ENCODE data around the gene HIPK2. TPM values are rescaled to one million over a fixed set of nuclear protein-coding genes. Genes with fewer than 3 reads are reported as not detected.
"Not testable (repeated sequence)": the region's sequence is repeated elsewhere in the genome, so short reads cannot be mapped to it uniquely, and the experiment has no call there.

Gene HIPK2
- polyA plus RNA-seq, 4 donors, result 88.4 to 98.6 (median 97.0) TPM

DNA sequence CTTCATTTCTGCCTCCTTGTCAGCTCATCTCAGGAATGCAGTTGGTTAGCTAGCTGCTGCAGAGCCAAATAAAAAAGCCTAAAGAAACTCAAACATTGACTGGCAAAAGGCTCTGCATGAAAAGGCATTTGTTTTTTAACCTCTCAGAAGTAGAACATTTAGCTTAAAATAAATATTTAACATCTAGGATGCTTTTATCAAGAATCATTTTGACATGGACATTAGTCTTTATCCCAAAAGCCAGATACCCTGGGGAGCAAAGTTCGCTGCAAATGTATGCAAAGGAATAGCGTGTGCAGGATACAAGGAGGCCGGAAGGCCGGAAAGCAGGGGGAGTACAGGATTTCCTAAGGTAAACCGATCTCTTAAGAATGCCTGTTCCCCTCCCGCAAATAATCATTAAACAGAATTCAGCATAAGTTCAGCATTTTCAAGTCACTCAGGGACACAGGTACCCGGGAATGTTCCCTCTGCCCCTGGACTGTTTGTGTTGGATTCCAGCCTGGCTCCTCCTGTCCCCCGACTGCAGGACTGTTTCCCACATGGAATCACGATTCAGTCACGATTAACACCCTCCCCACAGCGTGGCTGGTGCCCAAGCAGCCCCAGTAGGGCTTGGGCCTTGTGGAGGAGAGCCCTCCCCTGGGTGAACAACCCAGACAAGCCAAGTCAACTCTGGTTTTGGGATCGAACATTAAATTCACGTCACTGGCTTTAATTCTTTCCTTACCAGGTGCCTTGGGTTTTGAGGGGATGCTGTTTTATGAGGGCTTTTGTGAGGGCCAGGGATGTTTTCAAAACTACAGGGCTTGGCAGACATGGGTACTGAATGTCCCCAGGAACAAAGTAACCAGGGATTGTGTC lies 97.8 kb downstream of the HIPK2 start:
- peak in 1 of 4 donors; percentile 33 for DNase-seq (ENCODE audit: low read depth in 4 of 4, low spot score in 3 of 4)

DNA sequence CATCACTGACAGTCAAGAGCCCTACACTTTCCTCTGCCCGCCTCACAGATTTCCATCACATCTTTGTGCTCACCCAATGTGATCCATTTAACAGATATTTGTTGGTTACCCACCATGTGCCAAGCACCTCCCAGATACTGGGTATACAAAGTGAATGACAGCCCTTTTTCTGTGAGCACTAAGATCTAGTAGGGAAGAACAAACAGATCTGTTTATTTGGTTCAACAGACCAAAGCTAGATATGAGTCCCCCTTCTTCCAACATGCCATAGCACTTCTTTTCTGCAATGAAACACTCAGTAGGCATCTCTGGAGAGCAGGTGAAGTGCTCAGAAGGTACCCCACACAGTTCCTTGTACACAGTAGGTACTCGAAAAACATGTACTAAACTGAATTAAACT lies 101.4 kb downstream of the HIPK2 start:
- no peak for DNase-seq (ENCODE audit: low read depth in 4 of 4, low spot score in 3 of 4)

DNA sequence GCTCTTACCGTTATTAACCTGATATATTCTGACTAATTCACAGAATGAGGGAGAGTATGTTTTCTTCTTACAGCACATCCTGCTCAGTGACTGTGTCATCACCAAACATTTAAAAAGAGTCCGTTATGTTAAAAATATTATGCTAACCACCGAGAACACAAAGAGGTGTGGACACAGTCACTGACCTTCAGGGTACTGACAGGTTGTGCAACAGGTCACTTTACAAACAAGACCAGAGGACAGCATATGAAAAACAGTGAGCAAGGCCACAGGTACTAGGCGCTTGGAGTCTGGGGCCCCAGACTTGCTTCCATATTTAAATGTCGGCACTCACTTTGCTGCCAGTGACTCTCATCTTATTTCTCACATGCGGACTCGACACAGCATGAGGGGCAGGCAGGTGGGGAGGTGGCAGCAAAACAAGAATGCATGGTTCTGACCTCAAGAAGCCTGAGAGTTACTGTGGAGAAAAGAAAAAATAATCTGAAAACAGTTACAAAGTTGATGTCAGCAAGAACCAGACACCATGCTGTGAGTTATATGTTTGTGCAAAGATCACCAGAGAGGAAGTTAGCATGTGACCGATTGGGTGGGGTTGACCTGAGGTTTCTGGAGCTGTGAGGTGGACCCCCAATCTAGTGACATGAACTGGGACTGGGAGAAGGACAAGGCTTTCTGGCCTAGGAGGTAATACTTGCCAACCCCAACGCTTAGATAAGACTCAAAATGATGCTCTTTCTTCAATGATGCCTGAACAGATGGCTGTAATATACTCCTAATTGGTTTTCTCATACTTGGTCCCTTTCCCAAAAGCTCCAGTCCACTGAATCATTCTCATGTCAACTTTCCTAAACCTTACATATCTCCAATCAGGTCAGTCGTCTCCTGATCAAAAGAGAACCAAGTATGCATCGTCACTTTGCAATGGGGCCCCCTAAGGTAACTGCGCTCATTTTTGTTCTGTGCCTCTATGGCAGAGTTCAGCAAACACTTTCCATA lies 102.4 kb downstream of the HIPK2 start:
- no peak for DNase-seq (ENCODE audit: low read depth in 4 of 4, low spot score in 3 of 4)

DNA sequence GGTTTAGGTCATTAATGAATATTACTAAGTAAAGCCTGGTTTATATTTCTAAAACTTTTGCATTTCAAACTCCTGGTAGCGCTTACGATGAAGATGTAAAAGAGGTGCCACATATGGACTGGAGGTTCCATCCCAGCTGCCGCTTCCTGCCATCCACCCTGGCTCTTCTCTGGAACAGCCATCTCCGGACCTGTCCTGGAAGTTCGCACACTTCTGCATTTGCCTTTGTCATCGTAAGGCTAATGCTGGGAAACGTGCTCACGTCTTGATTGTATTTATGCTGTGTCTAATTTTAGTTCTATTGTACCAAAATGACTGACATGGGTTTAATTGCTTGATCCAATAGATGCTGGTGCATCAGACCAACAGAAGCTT lies 103.1 kb downstream of the HIPK2 start:
- DNase-seq (ENCODE audit: low read depth in 4 of 4, low spot score in 3 of 4), result no peak

DNA sequence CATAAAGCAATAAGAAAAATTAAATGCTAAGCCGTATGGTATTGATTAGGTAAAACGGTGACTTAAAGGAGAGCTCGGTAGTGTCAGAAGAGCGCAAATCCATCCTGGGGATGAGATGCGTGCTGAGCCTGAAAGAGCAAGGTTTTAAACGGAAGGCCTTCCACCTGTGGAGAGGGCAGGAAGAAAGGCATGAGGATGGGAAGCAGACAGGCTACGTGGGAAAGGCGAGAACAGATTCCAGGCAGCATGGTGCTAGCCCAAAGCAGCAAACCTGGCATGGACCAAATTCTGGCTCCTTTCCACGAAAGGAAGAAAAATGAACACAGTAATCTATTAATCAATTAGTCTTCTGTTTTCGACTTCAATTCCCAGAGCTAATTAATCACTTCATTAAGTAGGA lies 103.5 kb downstream of the HIPK2 start:
- no peak for DNase-seq (ENCODE audit: low read depth in 4 of 4, low spot score in 3 of 4)

DNA sequence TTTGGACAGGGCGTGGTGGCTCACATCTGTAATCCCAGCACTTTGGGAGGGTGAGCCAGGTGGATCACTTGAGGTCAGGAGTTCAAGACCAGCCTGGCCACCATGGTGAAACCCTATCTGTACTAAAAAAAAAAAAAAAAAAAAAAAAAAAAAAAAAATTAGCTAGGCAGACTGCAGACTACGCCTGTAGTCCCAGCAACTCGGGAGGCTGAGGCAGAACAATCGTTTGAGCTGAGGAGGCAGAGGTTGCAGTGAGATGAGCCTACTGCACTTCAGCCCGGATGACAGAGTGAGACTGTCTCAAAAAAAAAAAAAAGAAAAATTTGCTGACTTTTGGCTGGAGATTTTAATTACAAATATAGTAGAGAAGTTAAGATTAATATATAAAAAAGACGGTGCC lies 104.0 kb downstream of the HIPK2 start:
- DNase-seq (ENCODE audit: low read depth in 4 of 4, low spot score in 3 of 4), result no peak

DNA sequence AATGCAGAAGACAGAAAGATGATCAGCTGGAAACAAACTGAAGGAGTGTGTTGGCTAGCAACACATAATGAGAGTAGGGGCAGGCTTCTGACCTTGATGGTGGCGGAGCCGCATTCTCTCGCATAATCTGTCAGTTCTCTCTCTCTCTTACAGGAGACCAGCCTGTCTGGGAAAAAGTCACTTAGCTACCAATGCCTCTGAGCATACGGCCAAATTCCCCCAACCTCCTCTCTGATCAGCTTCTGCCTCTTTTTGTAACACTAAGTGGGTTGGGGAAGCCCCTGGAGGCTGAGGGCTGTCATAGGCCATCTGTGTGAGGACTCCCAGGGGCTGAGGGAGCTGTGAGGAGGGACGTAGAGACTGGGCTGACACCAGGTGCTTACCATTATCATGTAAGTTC lies 104.6 kb downstream of the HIPK2 start:
- DNase-seq (ENCODE audit: low read depth in 4 of 4, low spot score in 3 of 4), result no peak

DNA sequence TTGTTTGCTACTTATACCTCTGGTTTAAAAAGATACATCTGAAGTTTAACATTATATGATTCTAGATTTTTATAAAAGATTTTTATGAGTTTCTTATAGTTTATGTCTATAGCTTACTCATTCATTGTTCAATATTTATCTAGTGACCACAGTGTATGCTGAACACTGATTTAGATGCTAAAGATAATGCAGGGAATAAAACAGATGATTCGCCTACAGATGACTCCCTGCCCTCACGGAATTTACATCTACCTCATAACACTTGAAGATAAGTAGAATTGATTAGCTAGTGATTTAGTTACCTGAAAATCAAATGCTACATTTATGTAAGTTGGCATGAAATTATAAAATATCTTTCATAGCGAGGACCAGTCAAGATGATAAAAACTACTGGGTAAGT lies 105.8 kb downstream of the HIPK2 start:
- DNase-seq (ENCODE audit: low read depth in 4 of 4, low spot score in 3 of 4), result no peak

DNA sequence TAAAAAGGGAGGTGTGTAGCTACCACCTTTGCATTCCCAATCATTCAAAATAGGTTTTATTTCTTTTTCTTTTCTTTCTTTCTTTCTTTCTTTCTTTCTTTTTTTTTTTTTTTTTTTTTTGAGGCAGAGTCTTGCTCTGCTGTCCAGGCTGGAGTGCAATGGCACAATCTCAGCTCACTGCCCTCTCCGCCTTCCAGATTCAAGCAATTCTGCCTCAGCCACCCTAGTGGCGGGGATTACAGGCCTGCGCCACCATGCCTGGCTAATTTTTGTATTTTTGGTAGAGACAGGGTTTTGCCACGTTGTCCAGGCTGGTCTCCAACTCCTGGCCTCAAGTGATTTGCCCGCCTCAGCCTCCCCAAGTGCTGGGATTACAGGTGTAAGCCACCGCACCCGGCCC lies 107.1 kb downstream of the HIPK2 start:
- not testable (repeated sequence) for DNase-seq (ENCODE audit: low read depth in 4 of 4, low spot score in 3 of 4)

DNA sequence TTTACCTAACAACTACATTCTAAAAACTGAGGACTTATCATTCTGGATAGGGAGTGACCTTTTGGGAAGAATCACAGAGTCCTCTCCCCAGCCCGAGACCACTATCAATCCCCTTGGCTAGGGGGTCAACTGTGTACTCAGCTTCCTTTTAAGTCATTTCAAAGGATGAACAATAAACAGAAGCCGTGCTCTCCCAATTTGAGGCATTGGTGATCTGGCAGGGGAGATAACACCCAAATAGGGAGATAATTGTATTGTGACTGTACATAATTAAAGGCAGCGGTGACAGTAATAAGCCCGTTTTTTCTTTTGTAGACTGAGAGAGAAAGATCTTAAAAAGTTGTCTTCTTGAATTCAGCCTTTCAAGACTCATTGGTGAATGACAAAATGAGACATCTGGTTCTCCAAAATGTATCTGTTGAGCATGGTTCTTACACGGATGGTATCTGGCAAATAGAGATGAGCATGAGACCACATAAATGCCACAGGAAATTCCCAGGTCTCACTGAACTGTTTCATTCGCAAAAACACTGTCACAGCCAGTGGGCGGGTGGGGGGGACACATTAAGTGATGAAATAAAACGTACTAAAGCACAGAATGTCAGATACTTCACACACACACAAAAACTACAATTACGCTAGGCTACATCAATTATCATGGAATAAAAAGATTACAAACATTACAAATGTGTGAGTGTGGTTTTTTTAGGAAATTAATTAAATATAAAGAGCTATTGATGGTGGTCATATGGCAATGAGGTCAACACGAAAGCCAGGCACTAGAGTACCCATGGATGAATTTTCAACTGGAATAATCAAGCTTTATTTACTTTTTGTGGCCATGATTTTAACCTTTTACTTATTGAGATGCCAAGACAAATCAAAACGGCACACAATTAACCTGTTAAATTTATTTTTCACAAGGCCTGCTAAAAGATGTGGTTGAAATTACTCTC lies 108.4 kb downstream of the HIPK2 start:
- no peak for DNase-seq (ENCODE audit: low read depth in 4 of 4, low spot score in 3 of 4)

DNA sequence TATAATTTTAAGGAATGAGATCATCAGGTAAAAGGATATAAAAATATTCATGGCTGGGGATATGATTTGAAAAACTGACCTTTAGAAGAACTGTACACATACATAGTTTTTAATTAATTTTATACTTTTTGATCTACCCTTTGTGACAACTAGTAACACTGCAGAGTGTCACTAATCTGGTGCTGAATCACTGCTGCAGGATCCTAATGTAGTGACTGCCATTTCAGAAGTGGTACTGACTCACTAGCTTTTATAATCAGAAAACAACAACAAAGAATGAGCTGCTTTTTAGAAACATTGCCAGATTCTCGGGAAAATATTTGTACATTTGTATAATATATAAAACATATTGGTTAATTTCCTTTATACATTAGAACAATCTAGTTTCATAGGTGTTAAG lies 110.4 kb downstream of the HIPK2 start:
- no peak for DNase-seq (ENCODE audit: low read depth in 4 of 4, low spot score in 3 of 4)

DNA sequence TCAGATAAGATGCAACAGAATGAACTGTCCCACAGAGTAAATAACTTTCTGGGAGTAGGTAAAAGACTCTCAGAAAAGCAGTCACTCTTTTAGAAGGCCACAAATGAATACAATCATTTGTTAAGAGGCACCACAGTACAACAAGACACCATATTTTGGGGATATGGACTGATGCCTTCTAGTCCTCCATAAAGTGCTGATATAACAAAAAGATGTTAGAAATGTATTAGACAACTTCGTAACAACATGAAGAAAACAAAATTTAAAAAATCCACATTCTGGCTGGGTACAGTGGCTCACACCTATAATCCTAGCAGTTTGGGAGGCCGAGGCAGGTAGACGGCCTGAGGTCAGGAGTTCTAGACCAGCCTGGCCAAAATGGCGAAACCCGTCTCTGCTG lies 111.3 kb downstream of the HIPK2 start:
- DNase-seq (ENCODE audit: low read depth in 4 of 4, low spot score in 3 of 4), result no peak

DNA sequence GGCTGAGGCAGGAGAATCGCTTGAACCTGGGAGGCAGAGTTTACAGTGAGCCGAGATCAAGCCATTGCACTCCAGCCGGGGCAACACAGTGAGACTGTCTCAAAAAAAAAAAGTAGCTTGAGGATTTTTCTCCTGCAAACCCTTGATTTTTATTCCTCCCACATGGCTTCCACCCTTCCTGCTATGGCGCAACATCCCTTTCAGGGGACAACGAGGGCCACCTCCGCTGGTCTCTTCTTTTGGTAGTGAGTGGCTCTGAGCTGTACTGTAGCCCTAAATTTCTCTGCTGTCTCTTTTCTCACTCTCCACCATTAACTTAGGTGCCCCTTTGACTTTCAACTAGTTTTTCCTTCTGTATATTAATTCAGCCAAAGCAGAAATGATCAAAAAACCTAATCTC lies 113.4 kb downstream of the HIPK2 start:
- no peak for DNase-seq (ENCODE audit: low read depth in 4 of 4, low spot score in 3 of 4)

DNA sequence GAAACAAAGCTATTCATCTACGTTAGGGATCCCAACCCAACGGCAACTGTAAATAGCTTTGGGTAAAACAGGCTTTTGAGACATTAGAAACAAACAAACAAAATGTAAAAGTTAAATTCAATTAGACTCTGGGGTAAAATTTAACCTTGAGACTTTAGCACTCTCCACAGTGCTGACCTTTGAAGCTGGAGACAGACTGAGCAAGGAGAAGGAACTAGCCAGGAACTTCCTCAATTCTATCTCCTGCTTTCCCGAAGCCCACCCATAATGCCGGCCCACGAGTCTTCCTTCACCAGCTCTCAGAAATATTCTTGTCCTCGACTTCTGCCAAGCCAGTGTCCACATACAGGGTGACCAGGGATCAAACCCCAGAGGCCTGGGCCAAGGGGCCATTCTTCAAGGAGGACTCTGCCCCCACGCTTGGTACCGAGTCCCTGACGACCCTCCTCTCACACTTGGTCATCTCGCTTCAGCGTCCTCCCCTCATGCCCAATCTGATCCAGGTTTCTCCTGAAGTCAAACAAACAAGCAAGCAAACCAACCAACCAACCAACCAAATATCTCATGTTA lies 114.1 kb downstream of the HIPK2 start:
- no peak for DNase-seq (ENCODE audit: low read depth in 4 of 4, low spot score in 3 of 4)

DNA sequence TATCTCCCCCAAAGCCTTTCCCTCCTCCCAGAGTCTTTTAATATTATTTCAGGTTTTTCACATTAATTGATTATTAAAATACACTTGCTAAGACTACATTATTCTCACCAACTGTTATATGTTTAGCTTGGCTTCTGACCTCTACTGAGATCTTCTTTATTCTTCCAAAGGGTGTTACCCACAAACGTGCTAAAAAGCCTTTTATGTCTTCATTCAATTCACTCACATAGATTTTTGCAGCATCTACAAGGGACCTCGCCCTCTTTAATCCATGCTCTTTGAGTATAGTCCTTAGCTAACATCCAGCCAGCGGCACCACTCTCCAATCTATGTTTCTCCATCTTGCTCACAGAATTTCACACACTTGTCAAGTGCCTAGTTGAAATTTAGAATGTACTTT lies 115.9 kb downstream of the HIPK2 start:
- DNase-seq (ENCODE audit: low read depth in 4 of 4, low spot score in 3 of 4), result no peak

DNA sequence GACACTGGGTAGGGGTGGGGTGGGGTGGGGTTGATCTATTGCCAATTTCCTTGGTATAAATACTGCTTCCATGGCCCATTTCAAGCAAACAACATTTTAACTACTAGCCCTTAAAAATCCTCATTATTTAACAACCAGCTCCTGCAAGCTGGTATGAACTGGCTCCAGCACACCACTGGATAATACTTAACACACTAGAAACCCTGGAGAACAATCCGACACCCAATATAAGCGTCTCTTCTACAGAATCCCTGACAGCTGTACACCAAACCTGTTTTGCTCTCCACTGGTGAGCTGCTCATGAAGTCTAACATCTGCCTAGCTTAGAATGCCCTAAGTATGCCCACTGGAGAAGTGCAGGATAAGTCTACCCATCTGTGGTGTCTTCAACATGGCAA lies 116.8 kb downstream of the HIPK2 start:
- DNase-seq (ENCODE audit: low read depth in 4 of 4, low spot score in 3 of 4), result no peak

DNA sequence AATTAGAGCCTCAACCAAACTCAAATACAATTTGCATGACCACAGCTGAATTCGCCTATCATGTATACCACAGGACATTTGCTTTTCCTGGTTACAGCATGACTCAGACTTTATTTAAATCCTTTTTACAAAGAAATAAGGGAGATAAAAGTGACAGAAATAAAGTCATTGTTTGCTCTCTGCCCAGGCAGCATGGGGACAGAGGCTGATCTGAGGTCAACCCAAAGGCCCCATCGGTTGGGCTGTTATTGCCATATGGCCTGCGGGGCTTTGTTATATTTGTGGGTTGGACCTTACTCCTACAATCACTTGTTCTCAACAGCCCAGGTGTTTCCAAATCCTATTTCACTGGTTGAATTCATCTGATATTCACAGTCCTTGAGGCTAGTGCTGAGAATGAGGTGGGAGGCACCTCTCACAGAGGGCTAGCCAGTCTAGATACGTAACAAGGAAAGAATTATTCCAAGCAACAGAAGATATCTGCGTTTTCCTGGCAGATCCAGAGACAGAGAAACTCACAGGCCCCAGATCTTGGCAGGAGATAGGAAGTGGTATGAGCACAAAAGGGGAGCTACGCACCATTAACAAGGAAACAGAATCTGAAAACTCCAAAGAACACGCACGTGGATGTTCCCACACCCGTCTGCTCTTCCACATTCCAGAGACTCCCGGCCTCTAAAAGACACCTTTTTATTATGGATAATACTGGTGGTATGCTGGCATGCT lies 117.3 kb downstream of the HIPK2 start:
- no peak for DNase-seq (ENCODE audit: low read depth in 4 of 4, low spot score in 3 of 4)

DNA sequence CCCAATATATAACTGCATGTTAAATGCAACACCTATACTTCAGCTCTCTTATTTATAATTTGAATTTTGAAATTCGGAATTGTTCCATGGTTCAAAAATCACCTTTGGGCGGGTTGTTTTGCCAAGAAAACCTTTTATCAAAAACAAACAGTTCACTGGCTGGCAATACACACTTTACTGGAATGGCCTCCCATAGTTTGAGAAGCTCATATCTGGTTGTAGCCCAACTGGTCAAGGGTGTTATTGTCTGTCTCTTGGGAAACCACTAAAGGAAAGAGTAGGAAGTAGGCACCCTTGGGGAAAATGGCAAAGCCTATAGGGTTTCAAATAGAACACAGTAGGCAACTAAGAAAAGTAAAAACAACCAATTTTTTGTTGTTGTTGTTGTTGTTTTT lies 117.9 kb downstream of the HIPK2 start:
- no peak for DNase-seq (ENCODE audit: low read depth in 4 of 4, low spot score in 3 of 4)

DNA sequence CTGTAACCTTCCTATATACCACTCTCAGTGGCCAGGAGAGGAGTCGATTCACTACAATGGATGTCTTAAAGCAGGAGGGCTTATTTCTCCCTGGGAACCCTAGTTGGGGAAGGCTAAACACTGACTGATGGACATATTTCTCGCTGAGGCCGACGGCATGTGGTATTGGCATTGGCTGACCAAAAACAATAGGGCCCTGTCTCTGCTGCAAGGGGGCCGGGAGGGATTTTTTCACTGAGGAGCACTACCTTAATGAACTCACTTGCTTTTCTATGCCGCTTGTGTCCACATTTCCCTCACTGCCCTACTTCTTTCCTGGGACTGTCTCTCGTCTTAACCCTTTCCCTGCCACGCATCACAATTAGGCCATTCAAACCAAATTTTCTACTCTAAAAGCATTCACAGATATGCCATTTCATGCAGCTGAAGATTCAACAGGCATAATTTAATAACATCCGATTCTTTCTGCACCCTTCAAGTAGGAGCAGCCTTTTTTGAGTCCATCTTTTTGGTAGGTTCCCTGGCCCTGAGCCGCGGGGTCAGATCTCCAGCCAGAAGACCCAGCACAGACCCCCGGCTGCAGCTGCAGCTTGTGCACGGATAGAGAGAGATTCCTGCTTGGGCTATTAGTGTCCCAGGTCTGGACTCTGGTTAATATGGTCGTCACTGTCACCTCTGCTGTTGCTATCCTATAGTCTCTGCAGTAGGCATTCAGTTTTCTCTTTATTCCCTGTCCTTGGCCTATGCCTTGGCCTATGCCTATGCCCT lies 118.7 kb downstream of the HIPK2 start:
- DNase-seq (ENCODE audit: low read depth in 4 of 4, low spot score in 3 of 4), result no peak
